HG03565 (cell line): ENCODE results near the gene OBP2B.

Experiments used
- ATAC-seq: cut with Tn5 transposase; IDR thresholded peaks from one replicate; pipeline ENCODE4 v1.9.1; 2021; ENCODE audit warnings: mild to moderate bottlenecking, moderate library complexity; ENCODE audit not compliant: unreplicated experiment

Gene OBP2B

GRCh38 chr9:133202688-133203453 is 6.2 kb downstream of the OBP2B start:
- no peak for ATAC-seq

- ATAC-seq, result no peak
Observed at GRCh38 chr9:133202145-133202513, 6.9 kb downstream of the OBP2B start.

GRCh38 chr9:133201424-133202144 is 7.5 kb downstream of the OBP2B start:
- no peak for ATAC-seq

- ATAC-seq, result no peak
Observed at GRCh38 chr9:133200631-133201030, 8.4 kb downstream of the OBP2B start.

GRCh38 chr9:133199648-133200321 is 9.3 kb downstream of the OBP2B start:
- no peak for ATAC-seq

GRCh38 chr9:133195029-133195428 is 14.0 kb downstream of the OBP2B start:
- ATAC-seq, result no peak

GRCh38 chr9:133194597-133194996 is 14.5 kb downstream of the OBP2B start:
- no peak for ATAC-seq

- no peak for ATAC-seq
Observed at GRCh38 chr9:133191989-133192388, 17.1 kb downstream of the OBP2B start.

GRCh38 chr9:133189826-133190225 is 19.2 kb downstream of the OBP2B start:
- ATAC-seq, result no peak

GRCh38 chr9:133188843-133189180 is 20.2 kb downstream of the OBP2B start:
- ATAC-seq, result no peak

- no peak for ATAC-seq
Observed at GRCh38 chr9:133188006-133188842, 20.8 kb downstream of the OBP2B start.

GRCh38 chr9:133187561-133188005 is 21.5 kb downstream of the OBP2B start:
- no peak for ATAC-seq

- no peak for ATAC-seq
Observed at GRCh38 chr9:133186736-133187135, 22.3 kb downstream of the OBP2B start.

GRCh38 chr9:133184971-133185370 is 24.1 kb downstream of the OBP2B start:
- ATAC-seq, result no peak

- ATAC-seq, result no peak
Observed at GRCh38 chr9:133182151-133182550, 26.9 kb downstream of the OBP2B start.

- no peak for ATAC-seq
Observed at GRCh38 chr9:133181561-133181960, 27.5 kb downstream of the OBP2B start.

GRCh38 chr9:133180953-133181352 is 28.1 kb downstream of the OBP2B start:
- ATAC-seq, result no peak

GRCh38 chr9:133173056-133173455 is 36.0 kb downstream of the OBP2B start:
- no peak for ATAC-seq

GRCh38 chr9:133171161-133171961 is 37.7 kb downstream of the OBP2B start:
- no peak for ATAC-seq

GRCh38 chr9:133170716-133171115 is 38.3 kb downstream of the OBP2B start:
- no peak for ATAC-seq
